ENCODE results near the gene TLR5. TPM values are rescaled to one million over a fixed set of nuclear protein-coding genes. Genes with fewer than 3 reads are reported as not detected.

The TLR5 gene
- total RNA-seq, 1 donor from 2014 or later: 10.5 TPM

GRCh38 chr1:223068900-223069665 is 74.0 kb downstream of the TLR5 start:
- DNase-seq (ENCODE audit: low spot score): no peak

GRCh38 chr1:223067914-223068313 is 75.1 kb downstream of the TLR5 start:
- no peak for DNase-seq (ENCODE audit: low spot score)

- DNase-seq (ENCODE audit: low spot score): no peak
These were observed 76.6 kb downstream of the TLR5 start for GRCh38 chr1:223066415-223066814.

- DNase-seq (ENCODE audit: low spot score): no peak
These were observed 80.9 kb downstream of the TLR5 start for GRCh38 chr1:223062177-223062576.

GRCh38 chr1:223059526-223059925 is 83.5 kb downstream of the TLR5 start:
- DNase-seq (ENCODE audit: low spot score): no peak

Other genes starting within 250 kb of the TLR5 start
- not detected for gene SUSD4, start 220.9 kb upstream of the TLR5 start, total RNA-seq

All from mesenteric fat pad (tissue), 1 donor.